ENCODE data around the gene WFIKKN1.
A peak's percentile ranks its signal among the peaks of the same experiment; 100 is the strongest.

Gene WFIKKN1

GRCh38 chr16:630815-631405, at the start of gene WFIKKN1:
Gene WFIKKN1, plus strand, starts transcription at chr16:630985. Its CDS starts 269 bp downstream, at chr16:631254.
- no peak for DNase-seq (ENCODE audit: low spot score)

- no peak for DNase-seq (ENCODE audit: low spot score)
Observed at GRCh38 chr16:582218-582613, 48.6 kb upstream of the WFIKKN1 start.

- no peak for DNase-seq (ENCODE audit: low spot score)
Observed at GRCh38 chr16:582614-583331, 48.0 kb upstream of the WFIKKN1 start.

- no peak for DNase-seq (ENCODE audit: low spot score)
Observed at GRCh38 chr16:583470-583814, 47.3 kb upstream of the WFIKKN1 start.

GRCh38 chr16:583815-584591, 46.8 kb upstream of the WFIKKN1 start:
- no peak for DNase-seq (ENCODE audit: low spot score)

GRCh38 chr16:585351-585750, 45.4 kb upstream of the WFIKKN1 start:
- peak; percentile 36 for DNase-seq (ENCODE audit: low spot score)

- DNase-seq (ENCODE audit: low spot score) = no peak
Observed at GRCh38 chr16:586047-586644, 44.6 kb upstream of the WFIKKN1 start.

GRCh38 chr16:586645-587590, 43.9 kb upstream of the WFIKKN1 start:
- DNase-seq (ENCODE audit: low spot score) = no peak

GRCh38 chr16:588639-588888, 42.2 kb upstream of the WFIKKN1 start:
- peak; percentile 83 for DNase-seq (ENCODE audit: low spot score)

- peak; percentile 95 for DNase-seq (ENCODE audit: low spot score)
Observed at GRCh38 chr16:588889-589657, 41.7 kb upstream of the WFIKKN1 start.

- DNase-seq (ENCODE audit: low spot score) = peak; percentile 96
Observed at GRCh38 chr16:589658-590187, 41.1 kb upstream of the WFIKKN1 start, which contains the start of gene RAB40C. Gene RAB40C, plus strand, starts transcription at chr16:590066. Its CDS starts 226 bp downstream, at chr16:590292.

- DNase-seq (ENCODE audit: low spot score) = no peak
Observed at GRCh38 chr16:590188-590814, 40.5 kb upstream of the WFIKKN1 start.

GRCh38 chr16:590815-591200, 40.0 kb upstream of the WFIKKN1 start:
- no peak for DNase-seq (ENCODE audit: low spot score)

- DNase-seq (ENCODE audit: low spot score) = no peak
Observed at GRCh38 chr16:591231-591630, 39.6 kb upstream of the WFIKKN1 start.

- DNase-seq (ENCODE audit: low spot score) = no peak
Observed at GRCh38 chr16:591892-592517, 38.8 kb upstream of the WFIKKN1 start.

GRCh38 chr16:592518-593306, 38.1 kb upstream of the WFIKKN1 start:
- DNase-seq (ENCODE audit: low spot score) = no peak

GRCh38 chr16:593406-593805, 37.4 kb upstream of the WFIKKN1 start:
- no peak for DNase-seq (ENCODE audit: low spot score)

- DNase-seq (ENCODE audit: low spot score) = no peak
Observed at GRCh38 chr16:593807-594206, 37.0 kb upstream of the WFIKKN1 start.

- no peak for DNase-seq (ENCODE audit: low spot score)
Observed at GRCh38 chr16:595094-595528, 35.7 kb upstream of the WFIKKN1 start.
